ENCODE data around the gene HTN3.
"Not testable (repeated sequence)": the region's sequence is repeated elsewhere in the genome, so short reads cannot be mapped to it uniquely, and the experiment has no call there.

The HTN3 gene

DNA sequence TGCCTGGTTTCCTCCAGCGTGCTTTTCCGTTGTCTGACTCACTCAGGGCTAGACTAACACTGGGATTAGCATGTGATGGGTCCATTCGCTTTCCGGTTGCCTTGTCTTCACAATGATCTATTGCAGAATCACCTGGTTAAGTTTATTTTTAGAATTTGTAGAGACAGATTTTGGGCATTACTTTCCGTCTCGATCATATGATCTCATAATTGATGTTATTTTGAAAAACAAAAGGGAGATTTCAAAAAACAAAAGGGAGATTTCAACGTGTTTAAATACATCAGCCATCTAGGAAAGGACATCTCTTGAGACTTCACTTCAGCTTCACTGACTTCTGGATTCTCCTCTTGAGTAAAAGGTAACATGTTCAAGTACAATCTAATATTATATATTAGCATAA lies at the start of gene HTN3:
TSS of gene HTN3 (plus strand) at position 301 of the 400 bp plus-strand sequence. CDS start 2,282 bp downstream, outside the sequence.
- not testable (repeated sequence) for DNase-seq

DNA sequence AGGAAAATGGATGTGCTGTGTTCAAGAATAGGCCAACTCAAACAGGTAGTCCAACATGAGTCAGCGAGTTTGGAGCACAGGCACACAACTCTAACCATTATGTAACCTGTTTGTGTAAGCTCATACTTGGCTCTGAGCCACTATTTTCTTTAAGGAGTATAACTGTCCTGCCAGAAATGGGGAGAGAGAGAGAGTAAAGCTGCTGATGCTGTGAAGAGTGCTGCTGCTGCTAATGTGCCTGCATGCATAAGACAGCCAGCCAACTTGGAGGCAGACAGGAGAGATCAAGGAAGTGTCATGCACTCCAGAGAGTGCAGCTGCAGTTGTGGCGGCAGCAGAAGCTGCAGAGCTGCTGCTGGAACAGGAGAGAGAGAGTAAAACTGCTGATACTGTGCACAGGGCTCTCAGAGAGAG lies 44.2 kb upstream of the HTN3 start:
- no peak for DNase-seq

DNA sequence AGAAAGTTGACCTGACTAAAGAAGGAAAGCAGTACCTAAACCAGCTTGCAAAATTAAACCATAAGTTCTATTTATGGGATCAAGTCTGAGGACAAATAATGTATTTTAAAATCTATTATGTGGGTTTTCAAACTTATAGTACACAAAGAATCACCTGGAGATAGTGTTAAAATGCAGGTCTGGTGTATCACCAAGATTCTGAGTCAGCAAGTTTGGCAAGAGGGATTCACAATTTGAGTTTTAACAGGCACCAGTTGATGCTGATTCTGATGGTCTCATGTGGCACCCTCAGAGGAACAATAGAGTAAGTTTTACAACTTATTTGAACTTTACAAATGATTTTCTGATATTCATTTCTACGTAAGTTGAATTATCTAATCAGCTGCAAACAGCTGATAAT lies 41.6 kb upstream of the HTN3 start:
- no peak for DNase-seq

DNA sequence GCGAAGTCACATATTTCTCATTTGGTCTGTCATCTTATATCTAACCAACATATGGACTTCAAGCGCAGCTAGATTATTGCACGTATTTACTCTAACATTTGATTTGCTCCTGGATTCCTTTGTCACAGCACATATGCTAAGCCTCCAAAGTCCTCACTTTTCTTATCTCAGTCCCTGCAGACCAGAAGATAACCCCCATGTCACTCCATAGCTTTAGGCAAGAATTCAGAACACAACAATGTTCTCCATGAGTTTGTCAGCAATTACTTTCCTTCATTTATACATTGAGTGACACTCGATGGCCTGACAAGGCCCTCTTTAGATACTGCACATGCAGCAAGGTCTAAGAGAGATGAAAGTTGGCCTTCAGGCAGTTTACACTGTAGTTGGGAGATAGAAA lies 37.2 kb upstream of the HTN3 start:
- DNase-seq, result no peak

DNA sequence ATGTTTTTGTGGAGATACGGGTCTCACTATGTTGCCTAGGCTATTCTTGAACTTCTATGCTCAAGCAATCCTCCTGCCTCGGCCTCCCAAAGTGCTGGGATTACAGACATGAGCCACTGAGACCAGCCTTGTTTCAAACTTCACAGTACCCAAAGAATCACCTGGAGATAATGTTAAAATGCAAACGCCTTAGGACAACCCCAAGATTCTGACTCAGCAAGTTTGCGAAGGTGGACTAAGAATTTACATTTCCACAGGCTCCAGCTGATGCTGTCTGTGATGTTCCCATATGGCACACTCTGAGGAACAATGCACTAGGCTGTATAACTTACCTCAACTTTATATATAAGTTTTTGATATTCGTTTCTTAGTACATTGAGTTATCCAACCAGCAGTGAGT lies 33.5 kb upstream of the HTN3 start:
- no peak for DNase-seq

DNA sequence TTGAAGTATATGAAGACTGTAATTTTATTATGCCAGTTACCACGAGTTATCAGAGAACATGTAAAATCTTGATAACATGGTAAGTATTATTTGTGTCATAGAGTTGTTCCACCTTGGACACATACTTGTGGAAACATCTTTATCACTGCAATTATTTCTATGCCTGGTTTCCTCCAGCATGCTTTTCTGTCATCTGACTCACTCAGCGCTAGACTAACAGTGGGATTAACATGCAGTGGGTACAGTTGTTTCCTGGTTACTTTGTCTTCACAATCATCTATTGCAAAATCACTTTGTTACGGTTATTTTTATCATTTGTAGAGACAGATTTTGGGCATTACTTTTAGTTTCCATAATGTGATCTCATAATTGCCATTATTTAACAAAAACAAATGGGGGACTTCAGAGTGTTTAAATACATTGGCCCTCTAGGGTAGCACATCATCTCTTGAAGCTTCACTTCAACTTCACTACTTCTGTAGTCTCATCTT lies 32.7 kb upstream of the HTN3 start, which contains the start of gene STATH:
TSS of gene STATH (plus strand) at position 441 of the 491 bp plus-strand sequence. CDS start 2,472 bp downstream, outside the sequence.
- no peak for DNase-seq

DNA sequence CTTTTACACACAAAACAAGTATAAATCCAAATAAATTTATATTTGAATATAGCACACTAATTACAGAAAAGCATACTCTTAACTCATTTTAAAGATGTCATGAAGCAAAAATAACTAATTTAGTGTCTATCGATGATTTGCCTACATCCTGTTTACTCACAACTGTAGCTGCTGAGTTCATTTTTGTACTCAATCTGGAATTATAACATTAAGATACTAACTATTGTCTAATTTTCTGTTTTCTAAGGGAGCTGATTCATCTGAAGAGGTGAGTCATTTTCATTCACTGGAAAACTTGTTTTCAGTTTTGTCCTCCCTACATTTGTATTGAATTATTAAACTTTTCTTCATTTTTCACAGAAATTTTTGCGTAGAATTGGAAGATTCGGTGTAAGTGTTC lies 28.8 kb upstream of the HTN3 start:
- DNase-seq, result no peak

DNA sequence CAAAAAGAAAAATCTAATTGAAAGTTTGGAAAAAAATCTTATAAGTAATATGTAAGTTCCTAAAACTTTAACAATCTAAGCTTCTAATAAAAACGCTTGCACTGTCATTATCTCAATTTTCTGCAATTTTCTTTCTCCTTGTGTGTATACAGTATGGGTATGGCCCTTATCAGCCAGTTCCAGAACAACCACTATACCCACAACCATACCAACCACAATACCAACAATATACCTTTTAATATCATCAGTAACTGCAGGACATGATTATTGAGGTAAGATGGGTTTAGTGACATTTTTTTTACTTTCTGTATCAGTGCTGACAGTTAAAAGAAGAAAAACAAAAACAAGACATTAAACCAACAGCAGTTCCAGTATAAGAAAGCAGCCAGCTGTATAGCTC lies 27.5 kb upstream of the HTN3 start:
- DNase-seq, result no peak

DNA sequence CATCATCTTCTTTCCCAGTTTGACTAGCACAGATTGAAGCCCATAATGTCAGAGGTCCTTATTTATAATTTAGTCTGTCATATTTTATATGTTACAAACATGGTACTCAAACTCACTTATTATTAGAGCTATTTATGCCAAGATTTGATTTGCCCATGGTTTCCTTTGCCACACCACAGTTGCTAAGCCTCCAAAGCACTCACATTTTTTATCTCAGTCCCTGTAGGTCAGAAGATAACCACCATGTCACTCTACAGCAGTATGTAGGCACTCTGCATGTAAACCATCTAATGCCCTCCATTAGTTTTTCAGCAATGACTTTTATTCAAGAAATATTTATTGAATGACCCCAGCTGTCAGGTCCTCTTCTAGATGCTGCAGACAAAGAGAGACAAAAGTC lies 25.8 kb upstream of the HTN3 start:
- DNase-seq, result no peak

DNA sequence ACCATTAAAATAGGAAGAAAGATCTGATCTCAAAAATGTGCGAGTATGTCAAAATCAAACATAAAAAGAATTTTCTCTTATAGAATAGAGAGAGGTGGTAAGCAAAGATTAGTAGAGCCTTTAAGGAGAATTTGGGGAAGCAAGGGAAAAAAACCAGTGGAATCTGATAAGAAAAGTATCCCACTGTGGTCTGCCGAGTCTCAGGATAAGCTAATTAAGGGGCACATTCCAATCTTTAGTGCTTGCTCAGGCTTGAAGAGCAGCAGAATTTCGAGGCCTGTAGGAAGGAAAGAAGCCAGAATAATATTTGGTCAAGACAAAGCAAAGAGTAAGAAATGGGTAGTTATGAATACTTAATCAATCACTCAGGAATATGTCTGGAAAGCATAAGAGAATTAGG lies 19.5 kb upstream of the HTN3 start:
- no peak for DNase-seq

DNA sequence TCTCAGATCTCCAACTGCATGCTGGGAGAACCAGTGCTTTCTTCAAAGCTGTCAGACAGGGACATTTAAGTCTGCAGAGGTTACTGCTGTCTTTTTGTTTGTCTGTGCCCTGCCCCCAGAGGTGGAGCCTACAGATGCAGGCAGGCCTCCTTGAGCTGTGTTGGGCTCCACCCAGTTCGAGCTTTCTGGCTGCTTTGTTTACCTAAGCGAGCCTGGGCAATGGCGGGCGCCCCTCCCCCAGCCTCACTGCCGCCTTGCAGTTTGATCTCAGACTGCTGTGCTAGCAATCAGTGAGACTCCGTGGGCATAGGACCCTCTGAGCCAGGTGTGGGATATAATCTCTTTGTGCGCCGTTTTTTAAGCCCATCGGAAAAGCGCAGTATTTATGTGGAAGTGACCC lies 9.3 kb upstream of the HTN3 start:
- DNase-seq, result not testable (repeated sequence)

DNA sequence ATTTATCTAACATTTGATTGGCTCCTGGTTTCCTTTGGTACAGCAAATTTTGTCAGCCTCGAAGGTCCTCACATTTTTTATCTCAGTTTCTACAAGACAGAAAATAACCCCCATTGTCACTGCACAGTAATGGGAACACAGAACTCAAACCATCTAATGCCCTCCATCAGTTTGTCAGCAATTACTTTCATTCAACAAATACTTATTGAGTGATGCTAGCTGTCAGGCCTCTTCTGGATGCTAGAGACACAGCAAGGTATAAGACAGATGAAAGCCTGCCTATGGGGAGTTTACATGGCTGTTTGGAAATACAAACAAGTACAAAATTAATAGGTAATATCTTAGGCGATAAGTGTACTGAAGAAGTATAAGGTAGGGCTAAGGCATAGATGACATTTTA lies 5.0 kb upstream of the HTN3 start:
- DNase-seq, result no peak

DNA sequence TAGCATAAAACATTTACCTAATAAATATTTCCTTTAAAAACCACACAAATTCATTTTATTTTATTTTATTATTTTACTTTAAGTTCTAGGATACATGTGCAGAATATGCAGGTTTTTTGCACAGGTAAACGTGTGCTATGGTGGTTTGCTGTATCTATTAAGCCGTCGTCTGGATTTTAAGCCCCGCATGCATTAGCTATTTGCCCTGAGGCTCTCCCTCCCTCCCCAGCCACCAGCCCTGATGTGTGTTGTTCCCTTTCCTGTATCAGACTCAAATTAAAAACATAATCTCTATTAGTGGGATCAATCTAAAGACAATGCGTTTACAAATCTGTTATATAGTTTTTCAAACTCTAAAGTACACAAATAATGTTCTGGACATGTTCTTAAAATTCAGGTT lies 1.2 kb upstream of the HTN3 start:
- DNase-seq, result no peak

DNA sequence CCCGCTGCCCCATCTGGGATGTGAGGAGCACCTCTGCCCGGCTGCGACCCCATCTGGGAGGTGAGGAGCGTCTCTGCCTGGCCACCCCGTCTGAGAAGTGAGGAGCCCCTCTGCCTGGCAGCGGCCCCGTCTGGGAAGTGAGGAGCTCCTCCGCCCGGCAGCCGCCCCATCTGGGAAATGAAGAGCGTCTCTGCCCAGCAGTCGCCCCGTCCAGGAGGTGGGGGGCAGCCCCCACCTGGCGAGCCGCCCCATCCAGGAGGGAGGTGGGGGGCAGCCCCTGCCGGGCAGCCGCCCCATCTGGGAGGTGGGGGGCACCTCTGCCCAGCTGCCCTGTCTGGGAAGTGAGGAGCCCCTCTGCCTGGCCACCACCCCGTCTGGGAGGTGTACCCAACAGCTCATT lies 9.3 kb downstream of the HTN3 start:
- not testable (repeated sequence) for DNase-seq

DNA sequence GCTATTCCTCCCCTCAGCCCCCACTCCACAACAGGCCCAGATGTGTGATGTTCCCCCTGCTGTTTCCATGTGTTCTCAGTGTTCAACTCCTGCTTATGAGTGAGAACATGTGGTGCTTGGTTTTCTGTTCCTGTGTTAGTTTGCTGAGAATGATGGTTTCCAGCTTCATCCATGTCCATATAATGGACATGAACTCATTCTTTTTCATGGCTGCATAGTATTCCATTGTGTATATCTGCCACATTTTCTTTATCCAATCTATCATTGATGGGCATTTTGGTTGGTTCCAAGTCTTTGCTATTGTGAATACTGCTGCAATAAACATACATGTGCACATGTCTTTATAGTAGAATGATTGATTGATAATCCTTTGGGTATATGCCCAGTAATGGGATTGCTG lies 11.7 kb downstream of the HTN3 start:
- not testable (repeated sequence) for DNase-seq

DNA sequence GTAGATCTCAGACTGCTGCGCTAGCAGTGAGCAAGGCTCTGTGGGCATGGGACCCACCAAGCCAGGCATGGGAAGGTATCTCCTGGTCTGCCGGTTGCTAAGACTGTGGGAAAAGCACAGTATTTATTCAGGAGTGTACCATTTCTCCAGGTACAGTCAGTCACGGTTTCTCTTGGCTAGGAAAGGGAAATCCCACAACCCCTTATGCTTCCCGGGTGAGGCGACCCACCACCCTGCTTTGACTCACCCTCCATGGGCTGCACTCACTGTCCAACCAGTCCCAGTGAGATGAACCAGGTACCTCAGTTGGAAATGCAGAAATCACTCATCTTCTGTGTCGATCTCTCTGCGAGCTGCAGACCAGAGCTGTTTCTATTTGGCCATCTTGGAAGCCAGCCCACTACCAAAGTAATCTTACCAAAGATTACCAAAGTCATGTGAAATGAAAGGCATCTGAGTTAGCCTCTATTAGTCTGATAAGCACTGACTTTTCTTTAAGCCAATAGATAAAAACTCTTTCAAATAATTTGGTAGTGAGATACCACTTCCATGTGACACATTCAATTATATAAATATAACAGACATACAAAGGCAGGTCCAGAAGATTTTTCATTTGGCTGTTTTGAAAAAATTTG lies 13.5 kb downstream of the HTN3 start:
- DNase-seq, result no peak

DNA sequence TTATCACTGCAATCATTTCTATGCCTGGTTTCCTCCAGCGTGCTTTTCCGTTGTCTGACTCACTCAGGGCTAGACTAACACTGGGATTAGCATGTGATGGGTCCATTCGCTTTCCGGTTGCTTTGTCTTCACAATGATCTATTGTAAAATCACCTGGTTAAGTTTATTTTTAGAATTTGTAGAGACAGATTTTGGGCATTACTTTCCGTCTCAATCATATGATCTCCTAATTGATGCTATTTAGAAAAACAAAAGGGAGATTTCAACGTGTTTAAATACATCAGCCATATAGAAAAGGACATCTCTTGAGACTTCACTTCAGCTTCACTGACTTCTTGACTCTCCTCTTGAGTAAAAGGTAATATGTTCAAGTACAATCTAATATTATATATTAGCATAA lies 21.9 kb downstream of the HTN3 start, which contains the start of gene HTN1:
TSS of gene HTN1 (plus strand) at position 301 of the 400 bp plus-strand sequence. CDS start 2,639 bp downstream, outside the sequence.
- not testable (repeated sequence) for DNase-seq

DNA sequence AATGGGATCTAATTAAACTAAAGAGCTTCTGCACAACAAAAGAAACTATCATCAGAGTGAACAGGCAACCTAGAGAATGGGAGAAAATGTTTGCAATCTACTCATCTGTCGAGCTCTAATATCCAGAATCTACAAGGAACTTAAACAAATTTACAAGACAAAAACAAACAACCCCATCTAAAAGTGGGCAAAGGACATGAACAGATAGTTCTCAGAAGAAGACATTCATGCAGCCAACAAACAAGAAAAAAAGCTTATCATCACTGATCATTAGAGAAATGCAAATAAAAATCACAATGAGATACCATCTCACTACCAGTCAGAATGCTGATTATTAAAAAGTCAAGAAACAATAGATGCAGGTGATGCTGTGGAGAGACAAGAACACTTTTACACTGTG lies 28.3 kb downstream of the HTN3 start:
- DNase-seq, result not testable (repeated sequence)

DNA sequence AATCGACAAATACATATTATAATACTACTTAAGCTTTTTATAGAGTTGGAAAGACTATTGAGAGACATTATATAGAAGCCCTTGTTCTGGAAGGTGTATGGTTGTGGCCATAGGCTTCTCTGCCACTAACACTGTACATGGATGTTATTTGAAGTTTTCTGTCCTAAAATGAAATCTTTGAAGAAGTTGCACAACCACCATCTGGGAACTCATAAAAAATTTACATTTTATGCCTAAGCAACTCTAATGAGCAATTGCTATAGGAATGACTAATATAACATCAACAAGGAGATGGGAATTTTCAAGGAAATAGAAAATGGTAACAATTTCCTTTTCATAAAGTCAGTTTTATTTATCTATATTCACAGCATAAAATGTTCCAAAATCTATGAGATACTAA lies 29.4 kb downstream of the HTN3 start:
- DNase-seq, result no peak

DNA sequence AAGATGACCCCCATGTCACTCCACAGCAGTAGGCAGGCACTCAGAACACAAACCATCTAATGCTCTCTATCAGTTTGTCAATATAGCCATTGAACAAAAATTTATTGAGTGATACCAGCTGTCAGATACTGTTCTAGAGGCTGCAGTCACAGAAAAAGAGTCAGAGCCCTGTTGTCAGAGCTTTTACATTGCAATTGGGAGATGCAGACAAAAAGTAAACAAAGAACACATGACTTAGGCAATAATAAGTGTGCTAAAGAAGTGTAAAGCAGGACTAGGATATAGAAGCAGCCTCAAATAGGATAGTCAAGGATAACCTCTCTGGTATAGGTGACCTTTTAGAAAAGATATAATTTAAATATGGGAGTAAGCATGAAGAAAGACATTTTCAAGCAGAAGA lies 30.9 kb downstream of the HTN3 start:
- no peak for DNase-seq

DNA sequence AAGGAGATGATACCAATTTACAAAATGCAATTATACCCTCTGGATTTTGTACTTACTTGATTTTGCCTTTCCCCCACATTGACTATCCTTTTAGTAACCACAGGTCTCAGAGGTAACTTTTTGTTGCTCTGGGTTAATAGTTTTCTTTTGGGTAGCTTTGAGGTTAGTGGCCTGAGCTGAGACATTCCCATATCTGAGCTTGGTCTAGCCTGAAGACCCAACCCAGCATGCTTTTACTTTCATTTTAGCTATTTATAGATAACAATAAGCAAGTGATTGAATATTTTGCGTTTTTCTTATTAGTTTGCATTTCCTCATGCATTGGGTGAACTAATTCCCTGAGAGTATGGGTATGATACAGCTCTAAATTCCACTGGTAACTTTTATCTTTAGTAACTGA lies 33.7 kb downstream of the HTN3 start:
- no peak for DNase-seq

DNA sequence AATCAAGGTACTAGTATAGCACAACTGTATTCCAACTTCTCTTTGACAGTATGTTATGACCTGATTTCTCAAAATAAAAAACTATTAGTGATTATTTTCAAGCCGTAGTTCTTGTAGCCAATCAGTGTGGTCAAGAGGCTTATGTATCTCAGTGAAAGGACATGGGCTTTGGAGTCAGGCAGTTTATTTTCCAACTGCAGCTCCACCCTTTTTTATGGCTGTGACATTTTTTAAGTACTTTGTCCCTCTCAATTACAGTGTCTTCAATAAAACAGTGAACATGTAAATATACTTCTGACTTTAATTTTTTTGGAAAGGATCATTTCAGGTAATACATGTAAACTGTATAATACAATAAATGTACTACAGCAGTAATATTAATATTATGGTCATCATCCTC lies 51.9 kb downstream of the HTN3 start:
- no peak for DNase-seq

All from NCI-H526 treated with DMSO at 0.1 percent for 48 hours (cell line).